Esophagus squamous epithelium (tissue), 4 donors: Measurements from ENCODE around the gene IL21R.

Source experiments
- POLR2A ChIP-seq, 4 donors: fragments of 450-650 bp; IDR thresholded peaks; one replicate each; pipeline ENCODE4 v1.6.1; 2017; ENCODE audit warnings: antibody characterized with exemption in 4 of 4, mild to moderate bottlenecking in 4 of 4, moderate library complexity in 3 of 4
- TF ChIP-seq, protein P1 (sequence below), 6 experiments: fragments of 450-650 bp in 4 of 6; fragments of 200-600 bp in 2 of 6; sonication (generic) in 2 of 6; IDR thresholded peaks; one replicate each; pipeline ENCODE4 v1.5.1; 2016 to 2019; ENCODE audit warnings: antibody characterized with exemption in 6 of 6, mild to moderate bottlenecking in 4 of 6, moderate library complexity in 4 of 6

DNA sequence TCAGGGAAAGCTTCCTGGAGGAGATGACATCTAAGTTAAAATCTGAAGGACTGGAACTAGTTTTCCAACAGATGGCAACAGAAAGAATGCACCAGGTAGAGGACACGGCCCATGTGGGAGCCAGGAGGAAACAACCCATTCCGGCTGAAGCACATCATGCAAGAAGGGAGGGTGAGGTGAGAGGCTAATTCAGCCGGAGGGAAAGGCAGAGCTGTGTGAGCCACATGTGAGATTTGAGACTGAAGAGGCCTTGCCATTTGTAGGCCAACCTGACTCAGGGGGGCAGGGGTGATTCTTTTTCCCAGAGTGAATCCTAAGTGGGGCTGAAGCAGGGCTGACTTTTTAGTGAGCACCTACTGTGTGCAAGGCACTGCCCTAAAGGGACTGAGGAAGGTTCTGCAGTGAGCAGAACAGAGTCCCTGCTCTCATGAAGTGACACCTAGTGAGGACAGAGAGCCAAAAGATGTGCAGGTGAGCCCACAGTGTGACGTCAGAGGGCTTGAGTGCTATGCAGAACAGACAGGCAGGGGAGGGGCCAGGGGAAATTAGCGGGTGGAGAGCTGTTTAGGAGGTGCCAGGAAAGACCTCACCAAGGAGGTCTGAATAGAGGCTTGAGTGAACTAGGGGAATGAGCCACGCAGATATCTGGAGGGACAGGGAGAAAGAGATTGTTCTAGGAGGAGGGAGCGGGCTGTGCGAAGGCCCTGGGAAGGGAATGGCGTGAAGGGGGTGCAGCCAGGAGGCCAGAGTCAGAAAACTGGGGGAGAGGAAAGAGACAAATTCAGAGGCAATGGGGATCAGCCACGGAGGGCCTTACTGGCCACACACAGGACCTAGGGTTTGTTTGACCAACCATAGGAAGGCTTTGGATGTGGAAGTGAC lies 19.8 kb upstream of the IL21R start:
- TF ChIP-seq POLR2A (IDR thresholded peaks at IDR 0.05) = no peak
- TF ChIP-seq, protein P1, sequence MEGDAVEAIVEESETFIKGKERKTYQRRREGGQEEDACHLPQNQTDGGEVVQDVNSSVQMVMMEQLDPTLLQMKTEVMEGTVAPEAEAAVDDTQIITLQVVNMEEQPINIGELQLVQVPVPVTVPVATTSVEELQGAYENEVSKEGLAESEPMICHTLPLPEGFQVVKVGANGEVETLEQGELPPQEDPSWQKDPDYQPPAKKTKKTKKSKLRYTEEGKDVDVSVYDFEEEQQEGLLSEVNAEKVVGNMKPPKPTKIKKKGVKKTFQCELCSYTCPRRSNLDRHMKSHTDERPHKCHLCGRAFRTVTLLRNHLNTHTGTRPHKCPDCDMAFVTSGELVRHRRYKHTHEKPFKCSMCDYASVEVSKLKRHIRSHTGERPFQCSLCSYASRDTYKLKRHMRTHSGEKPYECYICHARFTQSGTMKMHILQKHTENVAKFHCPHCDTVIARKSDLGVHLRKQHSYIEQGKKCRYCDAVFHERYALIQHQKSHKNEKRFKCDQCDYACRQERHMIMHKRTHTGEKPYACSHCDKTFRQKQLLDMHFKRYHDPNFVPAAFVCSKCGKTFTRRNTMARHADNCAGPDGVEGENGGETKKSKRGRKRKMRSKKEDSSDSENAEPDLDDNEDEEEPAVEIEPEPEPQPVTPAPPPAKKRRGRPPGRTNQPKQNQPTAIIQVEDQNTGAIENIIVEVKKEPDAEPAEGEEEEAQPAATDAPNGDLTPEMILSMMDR (IDR thresholded peaks at IDR 0.05) = no peak
